ENCODE measurements around the gene ARHGEF33. TPM values are rescaled to one million over a fixed set of nuclear protein-coding genes. Genes with fewer than 3 reads are reported as not detected.

Gene ARHGEF33
- total and polyA plus RNA-seq, 8 donors, result under 0.01 to 2.0 (median 0.61) TPM; not detected in 1

DNA sequence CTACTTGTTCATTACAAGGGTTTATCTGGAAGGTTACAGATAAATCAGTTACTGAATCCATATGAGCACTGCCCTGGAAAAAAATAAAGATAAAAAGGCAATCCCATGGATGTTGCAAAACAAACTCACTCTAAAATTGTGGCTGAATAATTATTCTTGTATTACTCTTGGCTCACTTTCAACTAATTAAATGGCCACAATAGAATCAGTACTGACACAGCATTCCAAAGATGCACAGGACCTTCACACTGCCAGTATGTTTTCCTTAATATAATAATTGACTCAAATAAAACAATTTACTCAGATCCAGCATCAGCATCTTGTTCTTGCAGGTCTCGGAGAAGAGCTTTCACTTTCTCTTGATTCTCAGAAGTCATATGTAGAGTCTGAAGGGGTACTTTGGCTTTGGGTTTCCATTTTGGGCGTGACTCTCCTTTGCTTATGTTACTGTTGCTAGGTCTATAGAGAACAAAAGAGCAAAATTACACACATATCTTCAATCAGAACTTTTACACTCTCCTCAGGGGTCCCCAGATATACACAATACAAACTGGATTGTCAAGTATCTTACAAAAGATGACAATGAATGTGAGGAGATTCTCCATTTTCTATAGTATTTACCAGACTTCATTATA, 26.5 kb upstream of the ARHGEF33 start:
- H3K4me3 ChIP-seq, result no peak overlapping the region
- WGBS, 5 donors, result 69 to 88% (median 77%) methylated on average over 2 of the region's 2 CpGs

DNA sequence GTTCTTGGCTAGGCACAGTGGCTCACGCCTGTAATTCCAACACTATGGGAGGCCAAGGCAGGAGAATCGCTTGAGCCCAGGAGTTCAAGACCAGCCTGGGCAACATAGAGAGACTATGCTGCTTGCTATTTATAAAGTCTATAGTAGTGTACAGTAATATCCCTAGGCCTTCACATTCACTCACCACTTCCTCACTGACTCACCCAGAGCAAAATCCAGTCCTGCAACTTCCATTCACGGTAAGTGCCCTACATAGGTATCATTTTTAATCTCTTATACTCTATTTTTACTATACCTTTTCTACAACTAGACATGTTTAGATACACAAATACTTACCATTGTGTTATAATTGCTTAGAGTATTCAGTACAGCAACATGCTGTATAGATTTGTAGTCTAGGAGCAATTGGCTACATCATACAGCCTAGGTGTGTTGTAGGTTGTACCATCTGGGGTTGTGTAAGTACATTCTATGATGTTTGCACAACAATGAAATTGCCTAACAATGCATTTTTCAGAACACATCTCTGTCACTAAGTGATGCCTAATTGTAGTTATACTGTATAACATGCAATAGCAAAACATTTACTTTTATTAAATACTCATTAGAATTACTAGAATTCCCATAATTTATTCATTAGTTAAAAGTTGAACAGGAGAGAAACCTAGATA, 22.8 kb upstream of the ARHGEF33 start:
- Histone ChIP-seq H3K36me3 (peaks cover 10 to 50% (median 44%) of the 10 kb centered on the region in 4 donors), H3K4me3 (no peak overlapping the region), H3K27me3 (no peaks in the 10 kb centered on the region), H3K9me3 (no peaks in the 10 kb centered on the region), H3K27ac (no peak overlapping the region), H3K4me1 (peaks cover 0 to 12% (median 0%) of the 10 kb centered on the region in 4 donors)
- intact Hi-C loops (cut with DNase I; ENCODE audit: low total_unique reads), result no loop called here
- TF ChIP-seq EP300 (IDR thresholded peaks at IDR 0.05) (no peak), POLR2A (IDR thresholded peaks at IDR 0.05) (no peak), POLR2AphosphoS5 (IDR thresholded peaks at IDR 0.05) (no peak)
- TF ChIP-seq, protein P1, sequence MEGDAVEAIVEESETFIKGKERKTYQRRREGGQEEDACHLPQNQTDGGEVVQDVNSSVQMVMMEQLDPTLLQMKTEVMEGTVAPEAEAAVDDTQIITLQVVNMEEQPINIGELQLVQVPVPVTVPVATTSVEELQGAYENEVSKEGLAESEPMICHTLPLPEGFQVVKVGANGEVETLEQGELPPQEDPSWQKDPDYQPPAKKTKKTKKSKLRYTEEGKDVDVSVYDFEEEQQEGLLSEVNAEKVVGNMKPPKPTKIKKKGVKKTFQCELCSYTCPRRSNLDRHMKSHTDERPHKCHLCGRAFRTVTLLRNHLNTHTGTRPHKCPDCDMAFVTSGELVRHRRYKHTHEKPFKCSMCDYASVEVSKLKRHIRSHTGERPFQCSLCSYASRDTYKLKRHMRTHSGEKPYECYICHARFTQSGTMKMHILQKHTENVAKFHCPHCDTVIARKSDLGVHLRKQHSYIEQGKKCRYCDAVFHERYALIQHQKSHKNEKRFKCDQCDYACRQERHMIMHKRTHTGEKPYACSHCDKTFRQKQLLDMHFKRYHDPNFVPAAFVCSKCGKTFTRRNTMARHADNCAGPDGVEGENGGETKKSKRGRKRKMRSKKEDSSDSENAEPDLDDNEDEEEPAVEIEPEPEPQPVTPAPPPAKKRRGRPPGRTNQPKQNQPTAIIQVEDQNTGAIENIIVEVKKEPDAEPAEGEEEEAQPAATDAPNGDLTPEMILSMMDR (IDR thresholded peaks at IDR 0.05), result no peak
- DNase-seq, result peak in 1 of 2 donors; percentile 4
- WGBS, 5 donors, result 90 to 93% (median 91%) methylated on average over 3 of the region's 3 CpGs

More for the DNA sequence above, 26.5 kb upstream of the ARHGEF33 start:
- peak in 1 of 2 donors; percentile 29 for DNase-seq
- H3K4me1 ChIP-seq, result peaks cover 0 to 12% (median 0%) of the 10 kb centered on the region in 4 donors
- peaks cover 25 to 87% (median 81%) of the 10 kb centered on the region in 4 donors for H3K36me3 ChIP-seq
- intact Hi-C loops (cut with DNase I; ENCODE audit: low total_unique reads), result no loop called here
- H3K27ac ChIP-seq, result no peak overlapping the region
- no peak for TF ChIP-seq POLR2AphosphoS5 (IDR thresholded peaks at IDR 0.05)
- TF ChIP-seq, protein P1 (IDR thresholded peaks at IDR 0.05), result no peak
- no peak for TF ChIP-seq EP300 (IDR thresholded peaks at IDR 0.05)
- TF ChIP-seq POLR2A (IDR thresholded peaks at IDR 0.05), result no peak
- no peaks in the 10 kb centered on the region for H3K9me3 ChIP-seq
- no peaks in the 10 kb centered on the region for H3K27me3 ChIP-seq

DNA sequence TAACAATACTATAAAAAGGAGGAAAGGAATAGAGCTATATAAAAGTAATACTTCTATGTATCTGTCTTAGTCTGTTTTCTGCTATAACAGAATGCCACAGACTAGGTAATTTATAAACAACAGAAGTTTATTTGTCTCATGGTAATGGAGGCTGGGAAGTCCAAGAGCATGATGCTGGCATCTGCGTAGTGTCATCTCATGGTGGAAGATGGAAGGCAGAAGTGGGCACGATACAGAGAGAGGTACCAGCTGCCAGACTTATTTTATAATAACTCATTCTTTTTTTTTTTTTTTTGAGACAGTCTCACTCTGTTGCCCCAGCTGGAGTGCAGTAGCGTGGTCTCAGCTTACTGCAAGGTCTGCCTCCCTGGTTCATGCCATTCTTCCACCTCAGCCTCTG, 18.2 kb upstream of the ARHGEF33 start:
- Histone ChIP-seq H3K27me3 (no peaks in the 10 kb centered on the region), H3K9me3 (no peaks in the 10 kb centered on the region), H3K4me1 (peaks cover 0 to 16% (median 10%) of the 10 kb centered on the region in 4 donors), H3K27ac (no peak overlapping the region), H3K4me3 (no peak overlapping the region), H3K36me3 (peaks cover 0 to 17% (median 16%) of the 10 kb centered on the region in 4 donors)
- DNase-seq, result no peak
- 91 to 100% (median 98%) methylated on average over 3 of the region's 3 CpGs for WGBS, 5 donors
- intact Hi-C loops (cut with DNase I; ENCODE audit: low total_unique reads), result no loop called here
- TF ChIP-seq POLR2AphosphoS5 (IDR thresholded peaks at IDR 0.05), result no peak
- TF ChIP-seq, protein P1 (IDR thresholded peaks at IDR 0.05), result no peak
- TF ChIP-seq EP300 (IDR thresholded peaks at IDR 0.05), result no peak
- TF ChIP-seq POLR2A (IDR thresholded peaks at IDR 0.05), result no peak

DNA sequence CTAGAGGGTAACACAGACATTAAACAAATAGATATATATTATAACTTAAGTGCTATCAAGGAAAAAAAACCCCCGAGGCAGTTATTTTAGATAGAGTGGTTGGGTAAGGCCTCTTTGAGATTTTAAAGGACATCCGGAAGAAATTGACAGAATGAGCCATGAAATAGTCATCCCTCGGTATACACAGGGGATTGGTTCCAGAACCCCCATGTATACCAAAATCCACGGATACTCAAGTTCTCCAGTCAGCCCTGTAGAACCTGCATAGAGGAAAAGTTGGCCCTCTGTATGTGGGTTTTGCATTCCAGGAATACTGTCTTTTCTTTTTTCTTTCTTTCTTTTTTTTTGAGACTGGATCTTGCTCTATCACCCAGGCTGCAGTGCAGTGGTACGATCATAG, 15.9 kb upstream of the ARHGEF33 start:
- no peak for DNase-seq
- intact Hi-C loops (cut with DNase I; ENCODE audit: low total_unique reads), result no loop called here
- 72 to 77% (median 76%) methylated on average over 5 of the region's 5 CpGs for WGBS, 5 donors

More for the DNA sequence above, 15.9 kb upstream of the ARHGEF33 start:
- peaks cover 0 to 23% (median 16%) of the 10 kb centered on the region in 4 donors for H3K4me1 ChIP-seq
- no peak overlapping the region for H3K27ac ChIP-seq
- no peak overlapping the region for H3K4me3 ChIP-seq
- H3K27me3 ChIP-seq, result no peaks in the 10 kb centered on the region
- TF ChIP-seq EP300 (IDR thresholded peaks at IDR 0.05), result no peak
- no peak for TF ChIP-seq POLR2AphosphoS5 (IDR thresholded peaks at IDR 0.05)
- no peak for TF ChIP-seq POLR2A (IDR thresholded peaks at IDR 0.05)
- TF ChIP-seq, protein P1 (IDR thresholded peaks at IDR 0.05), result no peak
- H3K9me3 ChIP-seq, result no peaks in the 10 kb centered on the region
- H3K36me3 ChIP-seq, result no peaks in the 10 kb centered on the region
